WERI-Rb-1 (cell line): ENCODE data around the gene LYZL6.
A peak's percentile ranks its signal among the peaks of the same experiment; 100 is the strongest.

Experiments used
- DNase-seq: peaks from one replicate; pipeline ENCODE4 v3.0.0-alpha.2; 2020
- H3K27ac ChIP-seq: fragments of 250-450 bp; sonication (Bioruptor Pico); 2 replicates; pipeline ENCODE4 v1.5.1; 2020; ENCODE audit warnings: mild to moderate bottlenecking, moderate library complexity
- H3K27me3 ChIP-seq: fragments of 250-450 bp; sonication (Bioruptor Pico); 2 replicates; pipeline ENCODE4 v1.5.1; 2021; ENCODE audit warnings: mild to moderate bottlenecking, low read depth, moderate library complexity; ENCODE audit not compliant: insufficient read depth, severe bottlenecking
- H3K36me3 ChIP-seq: fragments of 250-450 bp; sonication (Bioruptor Pico); 2 replicates; pipeline ENCODE4 v1.5.1; 2020; ENCODE audit warnings: mild to moderate bottlenecking, moderate library complexity
- H3K4me3 ChIP-seq: 2 replicates; pipeline ENCODE4 v1.5.1; 2011; ENCODE audit warnings: low read depth, mild to moderate bottlenecking, control low read depth, low read length
- H3K9me3 ChIP-seq: fragments of 250-450 bp; sonication (Bioruptor Pico); 2 replicates; pipeline ENCODE4 v1.5.1; 2021; ENCODE audit warnings: mild to moderate bottlenecking, moderate library complexity; ENCODE audit not compliant: severe bottlenecking
- CTCF ChIP-seq: IDR thresholded peaks from 2 replicates; pipeline ENCODE4 v1.5.1; 2011; ENCODE audit warnings: low read depth, mild to moderate bottlenecking, control low read depth, inconsistent platforms, low read length

The LYZL6 gene

GRCh38 chr17:35982409-35983191, 39.1 kb upstream of the LYZL6 start:
- no peak for TF ChIP-seq CTCF
- H3K27me3 ChIP-seq: no peaks in the 10 kb centered on the region
- no peaks in the 10 kb centered on the region for H3K9me3 ChIP-seq
- no peak overlapping the region for H3K4me3 ChIP-seq
- no peak for DNase-seq
- no peak overlapping the region for H3K27ac ChIP-seq
- no peaks in the 10 kb centered on the region for H3K36me3 ChIP-seq

GRCh38 chr17:35981908-35982330, 38.4 kb upstream of the LYZL6 start:
- H3K9me3 ChIP-seq: no peaks in the 10 kb centered on the region
- H3K27ac ChIP-seq: no peak overlapping the region
- no peaks in the 10 kb centered on the region for H3K36me3 ChIP-seq
- H3K4me3 ChIP-seq: no peak overlapping the region
- TF ChIP-seq CTCF: peak; percentile 87
- no peaks in the 10 kb centered on the region for H3K27me3 ChIP-seq
- peak; percentile 67 for DNase-seq

GRCh38 chr17:35981246-35981645, 37.7 kb upstream of the LYZL6 start, which contains the start of gene CCL16:
CCL16 (minus strand) TSS chr17:35981497; CDS start chr17:35981420, 77 bp downstream.
- Histone ChIP-seq H3K27me3 (no peaks in the 10 kb centered on the region), H3K36me3 (no peaks in the 10 kb centered on the region), H3K4me3 (no peak within 1 kb of the TSS), H3K27ac (no peak within 1 kb of the TSS), H3K9me3 (no peaks in the 10 kb centered on the region)
- no peak for DNase-seq
- TF ChIP-seq CTCF: no peak

DNA sequence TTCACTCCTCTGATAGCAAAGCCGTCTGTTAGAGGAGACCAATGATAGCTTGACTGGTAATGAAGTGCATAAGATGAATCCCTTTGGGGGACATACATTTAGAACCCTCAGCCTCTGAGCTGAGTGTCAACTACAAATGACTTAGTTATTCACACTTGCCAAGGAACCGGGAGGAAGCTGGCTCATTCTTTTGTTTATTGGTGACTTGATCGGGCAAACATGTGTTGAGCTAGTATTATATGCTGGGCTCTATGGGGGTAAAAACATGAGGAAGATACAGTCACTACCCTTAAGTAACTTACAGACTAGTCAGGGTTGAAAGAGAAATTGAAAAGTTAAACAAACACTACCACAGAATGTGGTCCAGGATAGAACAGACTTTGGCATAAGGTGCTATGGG, 34.8 kb upstream of the LYZL6 start:
- H3K36me3 ChIP-seq: no peaks in the 10 kb centered on the region
- no peak for TF ChIP-seq CTCF
- no peak overlapping the region for H3K27ac ChIP-seq
- H3K27me3 ChIP-seq: no peaks in the 10 kb centered on the region
- H3K4me3 ChIP-seq: no peak overlapping the region
- no peak for DNase-seq
- H3K9me3 ChIP-seq: no peaks in the 10 kb centered on the region

DNA sequence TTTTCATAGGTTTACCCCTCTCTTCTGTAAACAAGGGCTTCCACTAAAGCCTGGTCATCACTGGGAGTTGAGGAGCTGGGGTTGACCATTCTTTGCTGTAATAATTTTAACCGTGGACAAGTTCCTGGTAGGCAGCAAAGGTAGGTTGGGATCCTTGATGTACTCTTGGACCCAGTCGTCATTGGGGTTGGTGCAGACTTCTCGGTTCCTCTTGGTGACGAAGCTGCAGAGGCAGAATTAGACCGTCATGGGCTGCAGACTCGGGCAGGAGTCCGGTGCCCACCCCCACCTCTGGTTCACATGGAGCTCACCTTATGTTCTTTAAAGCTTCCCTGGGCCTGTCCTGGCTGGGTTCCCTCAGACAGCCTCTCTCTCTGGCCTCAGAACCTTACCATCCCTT, 34.0 kb upstream of the LYZL6 start:
- Histone ChIP-seq H3K4me3 (no peak overlapping the region), H3K9me3 (no peaks in the 10 kb centered on the region), H3K27ac (no peak overlapping the region), H3K27me3 (no peaks in the 10 kb centered on the region), H3K36me3 (no peaks in the 10 kb centered on the region)
- no peak for TF ChIP-seq CTCF
- DNase-seq: no peak
